Middle frontal gyrus (tissue), 1 donor: ENCODE measurements around the gene TTC34.

Experiments
- DNase-seq: peaks from one replicate; pipeline ENCODE4 v3.0.0-alpha.2; 2015; ENCODE audit warnings: low spot score; ENCODE audit errors: extremely low spot score

The TTC34 gene

GRCh38 chr1:2593251-2593878, 208.1 kb downstream of the TTC34 start:
- DNase-seq: no peak

DNA sequence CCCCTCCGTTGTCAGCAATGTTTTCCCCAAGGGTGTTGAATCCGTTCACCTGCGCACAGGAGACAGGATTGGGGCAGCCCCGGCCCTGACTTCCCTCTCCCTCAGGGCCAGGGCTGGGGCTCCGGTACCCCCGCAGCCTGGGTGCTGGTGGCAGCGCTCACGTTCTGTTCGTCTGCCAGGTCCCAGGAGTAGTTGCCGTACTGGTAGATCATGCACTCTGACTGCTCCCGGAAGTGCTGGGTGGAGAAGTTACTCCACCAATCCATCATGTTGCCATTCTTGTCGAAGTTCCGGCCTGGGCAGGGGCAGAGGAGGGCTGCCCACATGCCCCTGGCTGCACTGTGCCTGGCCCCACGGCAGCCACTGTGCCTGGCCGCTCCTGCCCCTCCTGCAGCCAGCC, 208.8 kb downstream of the TTC34 start:
- no peak for DNase-seq

- DNase-seq: no peak
These were observed 209.8 kb downstream of the TTC34 start for GRCh38 chr1:2591581-2592261.

DNA sequence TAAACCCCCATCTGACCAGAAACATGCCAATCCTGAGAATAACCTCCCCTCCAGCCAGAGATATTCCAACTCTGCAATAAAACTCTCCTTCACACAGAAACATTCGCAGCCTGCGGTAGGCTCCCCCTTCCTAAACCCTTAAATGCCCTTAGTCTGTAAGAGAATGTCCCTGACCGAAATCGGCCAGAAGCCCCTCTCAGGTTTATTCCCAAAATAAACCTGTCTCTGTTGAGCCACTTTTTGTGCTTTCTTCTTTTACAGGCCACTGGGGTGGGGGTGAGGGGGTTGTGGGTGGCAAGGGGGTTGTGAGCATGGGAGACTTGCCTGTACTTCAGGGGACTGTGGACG, 210.3 kb downstream of the TTC34 start:
- DNase-seq: no peak

DNA sequence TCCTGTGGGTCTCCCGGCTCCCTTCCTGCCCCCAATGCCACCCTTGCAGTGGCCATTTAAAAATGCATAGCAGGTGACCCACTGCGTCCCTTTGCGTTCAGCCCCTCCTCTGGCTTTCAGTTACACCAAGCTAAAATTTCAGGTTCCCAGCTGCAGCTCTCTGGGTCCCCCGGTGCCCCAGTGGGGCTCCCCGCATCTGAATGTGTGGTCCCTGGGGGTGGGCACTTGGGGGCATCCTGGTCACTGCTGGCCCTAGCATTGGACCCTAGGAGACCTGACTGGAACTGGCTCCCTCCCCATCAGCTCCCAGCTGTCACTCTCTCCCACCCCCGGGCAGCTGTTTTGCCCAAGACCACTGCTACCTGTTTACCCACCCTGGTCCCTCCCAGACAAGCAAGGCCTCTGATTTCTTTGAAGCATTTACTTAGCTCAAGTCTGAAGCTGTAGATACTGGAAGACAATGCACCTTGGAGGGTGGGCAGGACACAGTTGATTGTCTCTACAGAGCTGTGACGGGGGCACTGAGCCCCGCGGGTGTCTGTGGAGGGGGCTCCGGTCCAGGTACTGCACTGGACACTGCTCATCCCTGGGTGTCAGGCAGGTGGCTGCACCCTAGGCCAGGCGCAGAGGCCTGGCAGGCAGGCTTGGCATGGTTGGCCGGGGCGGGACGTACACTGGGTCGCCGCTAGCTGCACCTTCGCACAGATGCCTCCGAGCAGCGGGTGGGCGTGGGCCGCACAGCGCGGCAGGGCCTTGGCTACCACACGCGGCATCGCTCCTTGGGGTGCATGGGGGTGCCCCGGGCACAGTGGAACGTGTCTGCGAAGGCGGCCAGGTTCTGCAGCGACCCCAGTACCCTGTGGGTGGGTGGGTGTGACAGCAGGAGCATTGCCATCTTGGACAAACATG, 211.0 kb downstream of the TTC34 start:
- no peak for DNase-seq

DNA sequence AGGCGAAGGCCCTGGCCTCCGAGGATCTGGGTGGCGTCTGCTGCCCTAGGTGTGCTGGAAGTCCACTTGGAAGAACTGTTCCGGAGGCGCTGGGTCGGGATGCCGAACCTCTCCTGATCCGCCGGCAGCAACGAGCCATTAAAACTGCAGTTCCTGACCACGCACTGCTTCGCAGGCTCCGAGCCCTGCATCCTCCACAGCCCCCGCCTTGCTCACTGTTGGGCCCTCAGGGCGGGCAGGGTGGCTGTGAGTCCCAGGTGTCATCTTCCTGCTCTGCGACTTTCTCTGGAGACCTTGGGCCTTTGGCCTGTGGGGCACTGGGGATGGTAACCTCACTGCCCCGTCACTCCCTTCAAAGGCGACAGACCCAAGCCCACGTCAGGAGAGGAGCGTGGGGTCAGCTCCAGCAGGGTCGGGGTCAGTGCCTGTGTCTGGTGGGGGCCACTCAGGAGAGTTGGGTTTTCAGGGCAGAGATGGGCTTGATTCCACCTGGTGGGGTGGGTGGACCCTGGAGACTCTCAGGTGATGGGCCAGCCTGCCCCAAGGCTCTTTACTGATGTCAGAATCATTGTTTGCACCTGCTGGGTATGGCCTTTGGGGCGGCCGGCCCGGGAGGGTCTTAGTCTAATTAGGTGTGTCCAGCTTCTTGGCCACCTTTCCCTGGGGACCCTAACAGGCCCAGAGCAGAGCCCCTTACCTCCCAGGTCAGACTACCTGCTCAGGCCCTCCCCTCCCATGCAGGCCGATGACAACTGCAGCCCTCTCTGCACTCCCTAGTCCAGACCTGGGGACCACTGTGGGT, 211.9 kb downstream of the TTC34 start:
- no peak for DNase-seq

- no peak for DNase-seq
These were observed 212.6 kb downstream of the TTC34 start for GRCh38 chr1:2588661-2589430.

DNA sequence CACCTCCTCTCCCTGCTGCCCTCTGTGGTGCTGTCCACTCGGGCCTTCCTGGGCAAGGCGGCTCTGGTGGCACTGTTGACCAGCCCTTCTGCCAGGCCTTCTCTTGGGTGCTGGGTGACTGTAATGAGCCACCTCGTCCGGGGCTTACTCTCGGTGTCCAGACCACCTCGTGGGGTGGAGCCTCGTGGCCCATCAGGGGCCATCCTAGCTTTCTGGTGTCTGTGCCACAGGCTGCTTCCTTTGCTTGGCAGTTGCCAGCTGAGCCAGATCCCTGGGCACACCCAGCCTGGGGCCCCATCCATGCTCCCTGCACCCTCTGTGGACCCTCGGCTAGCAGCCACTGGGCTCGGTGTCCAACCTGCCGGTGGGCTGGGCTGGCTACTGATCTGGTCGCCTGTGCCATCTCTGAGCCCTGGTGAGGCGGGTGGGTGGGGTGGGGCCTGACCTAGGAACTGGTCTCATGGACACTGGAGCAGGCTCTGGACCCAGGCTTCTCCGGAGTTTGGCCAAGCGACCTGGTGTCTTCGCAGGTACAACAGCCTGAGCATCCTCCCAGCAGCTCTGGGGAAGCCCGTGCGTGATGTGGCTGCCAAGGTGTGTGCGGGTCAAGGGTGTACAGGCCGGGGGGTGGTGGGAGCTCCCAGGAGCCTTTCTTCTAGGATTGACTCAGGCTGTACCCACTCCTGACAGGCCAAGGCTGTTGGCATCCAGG, 213.5 kb downstream of the TTC34 start:
- no peak for DNase-seq

DNA sequence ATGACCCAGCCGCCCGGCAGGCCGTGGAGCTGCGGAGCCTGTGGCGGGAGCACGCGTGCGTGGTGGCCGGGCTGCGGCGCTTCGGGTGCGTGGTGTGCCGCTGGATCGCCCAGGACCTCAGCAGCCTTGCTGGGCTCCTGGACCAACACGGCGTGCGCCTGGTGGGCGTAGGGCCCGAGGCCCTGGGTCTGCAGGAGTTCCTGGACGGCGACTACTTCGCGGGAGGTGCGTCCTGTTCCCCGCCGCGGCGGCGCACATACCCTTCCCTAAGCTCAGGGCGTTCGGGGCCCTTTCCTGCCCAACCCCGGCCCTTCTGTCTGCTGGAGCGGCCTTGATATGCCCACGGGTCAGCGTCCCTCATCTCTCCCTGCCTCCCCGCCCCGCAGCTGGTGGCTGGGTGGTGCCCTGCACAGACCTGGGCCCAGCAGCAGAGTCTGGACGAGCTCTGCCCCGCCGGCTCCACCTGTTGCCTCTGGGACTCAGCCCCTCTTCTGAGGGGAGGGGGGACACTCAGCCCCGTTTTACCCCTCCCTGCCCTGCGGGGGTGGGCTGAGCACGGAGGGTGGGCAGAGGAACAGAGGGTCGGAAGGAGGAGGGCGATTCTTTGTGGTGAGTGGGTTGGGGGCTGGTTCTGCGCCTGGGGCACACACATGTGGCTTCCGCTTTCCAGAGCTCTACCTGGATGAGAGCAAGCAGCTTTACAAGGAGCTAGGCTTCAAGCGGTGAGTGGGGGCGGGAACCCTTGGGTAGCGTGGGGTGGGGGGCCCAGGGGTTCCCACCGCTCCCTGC, 214.2 kb downstream of the TTC34 start:
- DNase-seq: no peak

DNA sequence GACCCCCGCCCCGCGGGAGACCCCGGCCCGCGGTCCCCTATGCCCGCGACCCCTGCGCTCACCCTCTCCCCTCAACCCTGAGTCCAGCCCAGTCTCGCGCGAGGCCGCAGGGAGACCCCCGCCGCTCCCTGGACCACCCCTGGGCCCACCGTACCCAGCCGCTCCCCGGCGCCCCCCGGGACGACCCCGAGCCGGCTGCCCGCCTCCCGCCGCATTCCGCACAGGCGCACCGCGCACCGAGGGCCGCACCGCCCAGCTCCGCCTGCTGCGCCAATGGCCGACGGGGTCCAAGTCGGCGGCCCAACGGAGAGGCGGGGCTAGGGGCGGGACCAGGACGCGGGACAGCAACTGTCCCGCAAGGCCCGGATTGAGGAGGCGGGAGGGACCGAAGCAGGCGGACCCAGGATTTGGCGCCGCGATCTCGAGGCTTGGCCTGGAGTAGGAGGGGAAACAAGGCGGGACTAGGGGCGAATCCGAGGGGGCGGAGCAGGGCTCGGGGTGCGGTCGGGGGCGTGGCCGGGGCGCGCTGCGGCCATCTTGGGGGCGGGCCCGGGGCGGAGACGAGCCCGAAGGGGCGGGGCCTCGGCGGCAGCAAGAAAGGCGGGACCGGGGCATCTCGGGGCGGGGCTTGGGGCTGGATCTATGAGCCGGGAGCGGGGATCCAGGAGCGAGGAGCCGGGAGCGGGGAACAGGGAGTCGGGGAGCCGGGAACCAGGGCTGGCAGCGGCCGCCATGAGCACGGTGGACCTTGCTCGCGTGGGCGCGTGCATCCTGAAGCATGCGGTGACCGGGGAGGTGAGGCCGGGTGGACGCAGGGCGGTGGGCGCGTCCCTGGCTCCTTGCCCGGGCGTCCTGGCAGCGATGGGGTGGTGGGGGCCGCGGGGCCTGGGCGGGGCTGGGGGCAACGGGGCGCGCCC, 215.1 kb downstream of the TTC34 start, which contains the start of gene PRXL2B:
Gene PRXL2B (plus strand): TSS at position 624 of the 917 bp plus-strand sequence. CDS start 109 bp downstream, at position 733.
- DNase-seq: peak; percentile 97
